ENCODE results near the gene RAD50.

Gene RAD50

DNA sequence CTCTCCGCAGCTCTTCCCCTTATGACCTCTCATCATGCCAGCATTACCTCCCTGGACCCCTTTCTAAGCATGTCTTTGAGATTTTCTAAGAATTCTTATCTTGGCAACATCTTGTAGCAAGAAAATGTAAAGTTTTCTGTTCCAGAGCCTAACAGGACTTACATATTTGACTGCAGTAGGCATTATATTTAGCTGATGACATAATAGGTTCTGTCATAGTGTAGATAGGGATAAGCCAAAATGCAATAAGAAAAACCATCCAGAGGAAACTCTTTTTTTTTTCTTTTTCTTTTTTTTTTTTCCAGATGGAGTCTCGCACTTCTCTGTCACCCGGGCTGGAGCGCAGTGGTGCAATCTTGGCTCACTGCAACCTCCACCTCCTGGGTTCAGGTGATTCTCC lies 80.5 kb downstream of the RAD50 start:
- DNase-seq = no peak

- DNase-seq = no peak
Measured at GRCh38 chr5:132639706-132640130, 82.9 kb downstream of the RAD50 start.

GRCh38 chr5:132640613-132641012 lies 83.8 kb downstream of the RAD50 start:
- DNase-seq = no peak

DNA sequence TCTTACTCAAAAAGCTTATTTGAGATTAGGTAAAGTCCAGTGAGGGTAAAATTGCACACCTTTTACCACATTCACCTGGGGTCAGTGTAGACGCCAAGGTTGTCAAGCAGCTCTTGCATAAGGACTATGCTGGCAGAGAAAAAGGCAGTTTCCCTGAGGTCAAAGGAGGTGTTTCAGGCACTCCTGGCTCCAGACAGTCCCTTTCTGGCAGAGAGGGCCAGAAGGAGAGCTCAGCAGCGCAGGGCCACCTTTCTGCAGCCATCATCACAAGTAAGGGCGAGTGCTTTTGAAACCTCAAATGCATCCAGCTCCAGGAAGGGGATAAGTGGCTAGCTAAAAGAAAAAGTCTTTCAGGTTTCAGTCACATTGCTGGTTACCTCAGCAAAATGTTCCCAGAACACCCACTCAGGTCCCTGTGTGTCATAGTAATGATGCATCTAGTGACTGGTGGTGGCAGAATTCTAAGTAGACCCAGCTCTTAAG lies 84.5 kb downstream of the RAD50 start:
- DNase-seq = no peak

- DNase-seq = no peak
Measured at GRCh38 chr5:132641841-132642240, 85.1 kb downstream of the RAD50 start.

GRCh38 chr5:132644177-132644576 lies 87.4 kb downstream of the RAD50 start:
- DNase-seq = no peak

GRCh38 chr5:132646583-132647266 lies 89.9 kb downstream of the RAD50 start:
- DNase-seq = no peak

GRCh38 chr5:132647473-132647872 lies 90.7 kb downstream of the RAD50 start:
- DNase-seq = no peak

- no peak for DNase-seq
Measured at GRCh38 chr5:132648355-132648754, 91.6 kb downstream of the RAD50 start.

GRCh38 chr5:132651838-132652469 lies 95.2 kb downstream of the RAD50 start:
- no peak for DNase-seq

- DNase-seq = no peak
Measured at GRCh38 chr5:132653716-132654115, 96.9 kb downstream of the RAD50 start.

DNA sequence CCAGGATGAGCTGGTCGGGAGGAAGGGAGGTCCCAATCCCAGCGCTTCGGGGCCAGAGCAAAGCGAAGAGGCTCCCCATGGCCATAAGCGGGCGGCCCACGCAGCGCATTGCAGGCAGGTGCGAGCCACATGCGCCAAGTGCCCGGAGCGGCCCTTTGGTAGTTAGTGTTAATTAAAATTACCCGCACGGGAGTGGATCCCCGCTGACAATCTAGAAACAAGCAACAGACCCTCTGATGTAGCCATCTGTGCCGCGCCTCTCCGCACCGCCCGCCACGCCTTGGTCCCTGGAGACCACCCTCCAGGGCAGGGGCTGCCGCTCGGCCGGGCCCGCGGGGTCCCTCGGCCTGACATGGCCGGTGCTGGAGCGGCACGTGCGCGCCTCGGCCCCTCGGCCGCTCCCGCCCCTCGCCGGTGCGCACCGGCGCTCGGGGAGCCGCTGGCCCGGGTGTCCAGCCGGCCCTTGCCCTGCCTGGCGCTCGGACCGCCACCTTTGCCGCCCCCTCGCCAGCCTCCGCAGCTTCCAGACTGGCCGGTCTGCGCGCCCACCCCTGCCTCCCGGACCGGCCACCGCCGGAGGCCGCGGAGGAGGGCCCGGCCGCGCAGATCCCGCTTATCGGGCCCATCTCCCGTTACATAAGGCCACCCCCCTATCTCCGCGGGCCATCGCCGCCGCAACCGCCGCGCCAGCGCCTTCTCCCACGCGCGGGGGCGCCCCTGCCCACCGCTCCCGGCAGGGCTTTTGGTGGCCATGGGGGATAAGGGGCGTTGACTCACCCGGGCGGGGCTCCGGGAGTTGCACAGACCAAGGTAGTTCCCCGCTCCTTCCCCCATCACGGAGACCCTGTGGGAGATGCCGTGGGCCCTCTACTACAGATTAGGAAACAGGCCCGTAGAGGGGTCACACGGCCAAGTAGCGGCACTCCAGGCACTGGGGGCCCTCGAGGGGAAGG lies 99.3 kb downstream of the RAD50 start:
- peak; percentile 30 to 48 for DNase-seq

DNA sequence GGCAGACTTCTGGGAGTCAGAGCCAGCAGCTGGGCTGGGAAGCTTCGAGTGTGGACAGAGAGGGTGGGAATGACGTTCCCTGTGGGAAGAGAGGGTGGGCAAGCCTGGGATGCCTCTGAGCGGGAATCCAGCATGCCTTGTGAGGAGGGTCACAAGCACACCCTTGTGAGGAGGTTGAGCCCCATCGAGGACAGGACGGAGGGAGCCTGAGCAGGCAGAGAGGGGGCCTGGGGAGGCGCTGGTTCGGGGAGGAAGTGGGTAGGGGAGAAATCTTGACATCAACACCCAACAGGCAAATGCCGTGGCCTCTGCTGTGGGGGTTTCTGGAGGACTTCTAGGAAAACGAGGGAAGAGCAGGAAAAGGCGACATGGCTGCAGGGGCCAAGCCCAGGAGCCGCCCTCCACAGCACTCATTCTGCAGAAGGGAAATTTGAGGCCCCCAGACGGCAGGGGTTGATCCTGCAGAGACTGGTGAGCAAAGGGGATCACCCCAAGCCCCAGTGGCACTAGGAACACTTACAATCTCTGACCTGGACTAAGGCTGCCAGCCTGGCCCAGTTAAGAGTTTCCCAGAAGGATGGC lies 100.1 kb downstream of the RAD50 start:
- DNase-seq = no peak

DNA sequence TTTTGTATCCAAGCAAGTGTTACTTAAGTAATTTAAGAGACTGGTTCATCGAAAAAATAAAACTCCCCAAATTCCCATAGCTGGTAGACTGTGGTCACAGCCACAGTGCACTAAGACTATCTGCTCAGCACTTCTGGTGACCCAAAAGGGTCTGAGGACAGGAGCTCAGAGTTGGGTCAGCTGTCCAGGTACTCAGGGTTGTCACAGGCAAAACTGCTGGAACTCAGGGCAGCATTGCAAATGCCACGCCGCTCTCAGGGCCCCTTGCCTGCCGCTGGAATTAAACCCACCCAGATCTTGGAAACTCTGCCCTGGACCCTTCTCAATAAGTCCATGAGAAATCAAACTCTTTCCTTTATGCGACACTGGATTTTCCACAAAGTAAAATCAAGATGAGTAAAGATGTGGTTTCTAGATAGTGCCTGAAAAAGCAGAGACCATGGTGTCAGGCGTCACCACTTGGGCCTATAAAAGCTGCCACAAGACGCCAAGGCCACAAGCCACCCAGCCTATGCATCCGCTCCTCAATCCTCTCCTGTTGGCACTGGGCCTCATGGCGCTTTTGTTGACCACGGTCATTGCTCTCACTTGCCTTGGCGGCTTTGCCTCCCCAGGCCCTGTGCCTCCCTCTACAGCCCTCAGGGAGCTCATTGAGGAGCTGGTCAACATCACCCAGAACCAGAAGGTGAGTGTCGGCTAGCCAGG lies 101.1 kb downstream of the RAD50 start, which contains the start of gene IL13:
Gene IL13, plus strand, starts transcription at position 498 of the 705 bp plus-strand sequence. Its CDS starts 14 bp downstream, at position 512.
- no peak for DNase-seq

- no peak for DNase-seq
Measured at GRCh38 chr5:132658381-132659302, 101.9 kb downstream of the RAD50 start.

DNA sequence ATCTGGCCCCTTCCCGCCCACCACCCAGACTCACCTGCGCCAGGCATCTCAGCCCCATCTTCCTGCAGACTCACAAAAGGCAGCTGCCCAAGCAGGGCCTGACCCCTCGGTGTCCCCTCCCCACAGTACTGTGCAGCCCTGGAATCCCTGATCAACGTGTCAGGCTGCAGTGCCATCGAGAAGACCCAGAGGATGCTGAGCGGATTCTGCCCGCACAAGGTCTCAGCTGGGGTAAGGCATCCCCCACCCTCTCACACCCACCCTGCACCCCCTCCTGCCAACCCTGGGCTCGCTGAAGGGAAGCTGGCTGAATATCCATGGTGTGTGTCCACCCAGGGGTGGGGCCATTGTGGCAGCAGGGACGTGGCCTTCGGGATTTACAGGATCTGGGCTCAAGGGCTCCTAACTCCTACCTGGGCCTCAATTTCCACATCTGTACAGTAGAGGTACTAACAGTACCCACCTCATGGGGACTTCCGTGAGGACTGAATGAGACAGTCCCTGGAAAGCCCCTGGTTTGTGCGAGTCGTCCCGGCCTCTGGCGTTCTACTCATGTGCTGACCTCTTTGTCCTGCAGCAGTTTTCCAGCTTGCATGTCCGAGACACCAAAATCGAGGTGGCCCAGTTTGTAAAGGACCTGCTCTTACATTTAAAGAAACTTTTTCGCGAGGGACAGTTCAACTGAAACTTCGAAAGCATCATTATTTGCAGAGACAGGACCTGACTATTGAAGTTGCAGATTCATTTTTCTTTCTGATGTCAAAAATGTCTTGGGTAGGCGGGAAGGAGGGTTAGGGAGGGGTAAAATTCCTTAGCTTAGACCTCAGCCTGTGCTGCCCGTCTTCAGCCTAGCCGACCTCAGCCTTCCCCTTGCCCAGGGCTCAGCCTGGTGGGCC lies 103.1 kb downstream of the RAD50 start:
- DNase-seq = no peak

DNA sequence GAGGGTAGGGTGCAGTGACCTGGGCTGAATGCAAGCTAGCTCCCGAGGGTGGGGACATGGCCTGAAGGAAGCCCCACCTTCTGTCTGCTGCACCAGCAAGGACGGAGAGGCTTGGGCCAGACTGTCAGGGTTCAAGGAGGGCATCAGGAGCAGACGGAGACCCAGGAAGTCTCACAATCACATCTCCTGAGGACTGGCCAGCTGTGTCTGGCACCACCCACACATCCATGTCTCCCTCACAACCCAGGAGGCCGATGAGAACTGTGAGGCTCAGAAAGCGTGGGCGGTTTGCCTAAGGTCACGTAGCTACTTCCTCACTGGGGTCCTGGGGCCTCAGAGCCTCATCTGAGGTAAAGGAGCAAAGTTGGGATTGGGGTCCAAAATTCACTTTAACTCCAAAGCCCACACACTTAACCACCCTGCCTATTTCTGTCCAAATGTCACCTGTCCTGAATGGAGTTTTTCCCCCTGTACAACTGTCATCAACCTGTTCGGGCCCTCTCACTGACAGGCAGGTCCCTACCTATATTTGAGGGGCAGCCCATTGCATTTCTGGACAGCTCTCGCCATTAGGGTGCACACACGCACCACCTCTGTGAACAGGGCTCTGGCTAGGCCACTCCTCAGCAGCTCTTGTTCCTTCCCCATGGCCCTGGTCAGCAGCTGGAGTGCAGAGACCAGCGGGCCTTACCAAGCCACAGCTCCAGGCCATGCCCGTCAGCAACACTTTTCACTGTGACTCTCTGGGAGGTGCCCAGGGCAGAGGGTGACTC lies 104.6 kb downstream of the RAD50 start:
- DNase-seq = no peak

GRCh38 chr5:132662004-132662401 lies 105.2 kb downstream of the RAD50 start:
- no peak for DNase-seq
